H9 (cell line): ENCODE measurements around the gene ARAP2. TPM values are rescaled to one million over a fixed set of nuclear protein-coding genes. Genes with fewer than 3 reads are reported as not detected.

Experiments used
- DNase-seq: peaks from one replicate; pipeline ENCODE4 v3.0.0-alpha.2; 2017
- H2AFZ ChIP-seq: one replicate; pipeline ENCODE4 v1.6.1; 2013; ENCODE audit warnings: mild to moderate bottlenecking, low read length, control low read depth, moderate library complexity
- H2AK5ac ChIP-seq: 2 replicates; pipeline ENCODE4 v1.6.1; 2013; ENCODE audit warnings: low read length, control low read depth, mixed read lengths; ENCODE audit not compliant: insufficient read length
- H2BK120ac ChIP-seq: one replicate; pipeline ENCODE4 v1.6.1; 2013; ENCODE audit warnings: low read depth, mild to moderate bottlenecking, low read length, control low read depth, inconsistent platforms; ENCODE audit not compliant: poor library complexity, severe bottlenecking
- H2BK12ac ChIP-seq: 2 replicates; pipeline ENCODE4 v1.6.1; 2013; ENCODE audit warnings: low read length, control low read depth, mixed read lengths, low read depth; ENCODE audit not compliant: insufficient read length
- H2BK15ac ChIP-seq: 2 replicates; pipeline ENCODE4 v1.6.1; 2013; ENCODE audit warnings: low read depth, low read length, control low read depth
- H2BK20ac ChIP-seq: one replicate; pipeline ENCODE4 v1.6.1; 2013; ENCODE audit warnings: low read depth, mild to moderate bottlenecking, low read length, control low read depth, inconsistent platforms; ENCODE audit not compliant: poor library complexity, severe bottlenecking
- H2BK5ac ChIP-seq: 2 replicates; pipeline ENCODE4 v1.6.1; 2013; ENCODE audit warnings: low read length, control low read depth, mixed read lengths; ENCODE audit not compliant: insufficient read length
- H3K14ac ChIP-seq: 2 replicates; pipeline ENCODE4 v1.6.1; 2013; ENCODE audit warnings: low read length, control low read depth; ENCODE audit not compliant: insufficient read depth
- H3K18ac ChIP-seq: 2 replicates; pipeline ENCODE4 v1.6.1; 2013; ENCODE audit warnings: low read depth, mild to moderate bottlenecking, mixed read lengths, low read length, control low read depth; ENCODE audit not compliant: insufficient read length
- H3K23ac ChIP-seq: 2 replicates; pipeline ENCODE4 v1.6.1; 2013; ENCODE audit warnings: low read length, control low read depth, mixed read lengths, low read depth; ENCODE audit not compliant: insufficient read length
- H3K23me2 ChIP-seq: 2 replicates; pipeline ENCODE4 v1.6.1; 2013; ENCODE audit warnings: low read depth, mild to moderate bottlenecking, mixed read lengths, low read length, control low read depth; ENCODE audit not compliant: insufficient read length, poor library complexity, severe bottlenecking
- H3K27ac ChIP-seq: 2 replicates; pipeline ENCODE4 v1.5.1; 2013; ENCODE audit warnings: low read length, control low read depth, mixed read lengths, low read depth; ENCODE audit not compliant: insufficient read length
- H3K27me3 ChIP-seq: 2 replicates; pipeline ENCODE4 v1.6.1; 2013; ENCODE audit warnings: low read length, control low read depth, inconsistent platforms; ENCODE audit not compliant: insufficient read depth
- H3K4ac ChIP-seq: 2 replicates; pipeline ENCODE4 v1.6.1; 2013; ENCODE audit warnings: low read depth, mild to moderate bottlenecking, control low read depth, inconsistent platforms, low read length, moderate library complexity
- H3K4me1 ChIP-seq: 2 replicates; pipeline ENCODE4 v1.6.1; 2013; ENCODE audit warnings: low read length, control low read depth, inconsistent platforms; ENCODE audit not compliant: insufficient read depth
- H3K4me2 ChIP-seq: 2 replicates; pipeline ENCODE4 v1.6.1; 2013; ENCODE audit warnings: low read length, control low read depth, mixed read lengths; ENCODE audit not compliant: insufficient read length, insufficient read depth
- H3K56ac ChIP-seq: 2 replicates; pipeline ENCODE4 v1.6.1; 2013; ENCODE audit warnings: low read depth, mild to moderate bottlenecking, mixed read lengths, low read length, control low read depth; ENCODE audit not compliant: insufficient read length
- H3K79me1 ChIP-seq: 2 replicates; pipeline ENCODE4 v1.6.1; 2013; ENCODE audit warnings: low read depth, mild to moderate bottlenecking, moderate library complexity, low read length, control low read depth, inconsistent platforms; ENCODE audit not compliant: insufficient read depth, poor library complexity, severe bottlenecking
- H3K79me2 ChIP-seq: 2 replicates; pipeline ENCODE4 v1.6.1; 2013; ENCODE audit warnings: low read length, control low read depth, inconsistent platforms; ENCODE audit not compliant: insufficient read depth
- H3K9ac ChIP-seq: 2 replicates; pipeline ENCODE4 v1.6.1; 2013; ENCODE audit warnings: low read length, control low read depth, mixed read lengths; ENCODE audit not compliant: insufficient read length; ENCODE audit errors: extremely low read depth
- H3K9me3 ChIP-seq: one replicate; pipeline ENCODE4 v1.6.1; 2013; ENCODE audit warnings: low read depth, low read length, inconsistent platforms; ENCODE audit not compliant: control insufficient read depth
- H3T11ph ChIP-seq: one replicate; pipeline ENCODE4 v1.6.1; 2013; ENCODE audit warnings: mild to moderate bottlenecking, low read length, control low read depth, inconsistent platforms
- H4K20me1 ChIP-seq: one replicate; pipeline ENCODE4 v1.6.1; 2013; ENCODE audit not compliant: control insufficient read depth, insufficient read length, insufficient read depth
- H4K5ac ChIP-seq: 2 replicates; pipeline ENCODE4 v1.6.1; 2013; ENCODE audit warnings: low read depth, mild to moderate bottlenecking, mixed read lengths, low read length, control low read depth; ENCODE audit not compliant: insufficient read length
- H4K8ac ChIP-seq: replicated peaks from 2 replicates; pipeline ENCODE4 v1.6.1; 2013; ENCODE audit warnings: low read length, control low read depth, mixed read lengths, low read depth; ENCODE audit not compliant: insufficient read length
- H4K91ac ChIP-seq: 2 replicates; pipeline ENCODE4 v1.6.1; 2013; ENCODE audit warnings: low read depth, mild to moderate bottlenecking, moderate library complexity, mixed read lengths, low read length, control low read depth; ENCODE audit not compliant: insufficient read length
- H3K27ac Mint-ChIP-seq, 3 experiments: 2 replicates in 2 of 3; 3 replicates in 1 of 3; pipeline ENCODE4 v1.8.0; 2020 to 2021; ENCODE audit warnings: mixed read lengths in 3 of 3, mild to moderate bottlenecking in 1 of 3, moderate library complexity in 1 of 3
- H3K27me3 Mint-ChIP-seq: 2 replicates; pipeline ENCODE4 v1.8.0; 2021; ENCODE audit warnings: low read depth, mild to moderate bottlenecking, moderate library complexity, mixed read lengths
- H3K36me3 Mint-ChIP-seq, 3 experiments: 2 replicates in 2 of 3; 3 replicates in 1 of 3; pipeline ENCODE4 v1.8.0; 2020 to 2021; ENCODE audit warnings: low read depth in 3 of 3, mixed read lengths in 3 of 3; ENCODE audit not compliant: insufficient read depth in 1 of 3
- H3K4me1 Mint-ChIP-seq, 2 experiments: 2 replicates each; pipeline ENCODE4 v1.8.0; 2020; ENCODE audit warnings: mixed read lengths in 2 of 2
- H3K4me3 Mint-ChIP-seq, 2 experiments: 2 replicates in 1 of 2; 3 replicates in 1 of 2; pipeline ENCODE4 v1.8.0; 2020 to 2021; ENCODE audit warnings: mild to moderate bottlenecking in 2 of 2, mixed read lengths in 2 of 2, moderate library complexity in 1 of 2
- H3K9me3 Mint-ChIP-seq, 2 experiments: 2 replicates in 1 of 2; 3 replicates in 1 of 2; pipeline ENCODE4 v1.8.0; 2020; ENCODE audit warnings: mild to moderate bottlenecking in 2 of 2, mixed read lengths in 2 of 2, moderate library complexity in 1 of 2
- WGBS: extraction: QIAGEN DNeasy Blood & Tissue Kit; methylation state at CpG from one replicate; pipeline ENCODE4 v1.1.7; 2013; ENCODE audit warnings: missing lambda C conversion rate, low lambda C conversion rate, mixed read lengths; ENCODE audit not compliant: insufficient read length; ENCODE audit errors: extremely low coverage; 5-methylcytosine and 5-hydroxymethylcytosine counted together
- total RNA-seq: library from RNA; stranded (reverse); gene quantifications from 2 replicates; pipeline ENCODE4 v1.2.1, GENCODE V29; 2021
- TF ChIP-seq, protein P1 (sequence below): fragments of 200-600 bp; sonication (generic); conservative IDR thresholded peaks from 3 replicates; pipeline ENCODE4 v1.8.0; 2021; ENCODE audit warnings: antibody characterized with exemption, mild to moderate bottlenecking

The ARAP2 gene
- total RNA-seq, 1 experiment from 2014 or later: 6.3 TPM

DNA sequence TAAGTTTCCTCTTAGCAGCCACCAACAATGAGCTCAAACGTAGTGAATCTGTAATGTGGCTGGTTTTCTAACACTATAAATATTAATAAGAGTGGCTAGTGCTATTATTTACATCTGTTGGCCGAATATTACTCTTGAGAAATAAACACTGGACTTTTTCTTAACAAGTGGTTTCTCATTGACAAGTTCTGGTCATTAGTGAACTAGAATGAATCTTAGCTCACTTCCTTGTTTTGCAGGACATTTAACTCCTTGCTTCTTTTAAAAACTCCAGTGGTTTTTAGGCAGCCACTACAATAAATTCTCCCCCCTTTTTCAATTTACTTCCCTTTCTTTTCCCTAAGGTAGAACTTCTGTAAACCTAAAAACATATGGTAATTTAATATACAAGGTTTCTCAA, 177.2 kb downstream of the ARAP2 start:
- H2AK5ac ChIP-seq: no peak overlapping the region
- no peaks in the 10 kb centered on the region for H3K27me3 ChIP-seq
- Mint-ChIP-seq H3K36me3 (no peaks in the 10 kb centered on the region; a peak in 1 of 7 replicates), H3K27me3 (no peaks in the 10 kb centered on the region), H3K4me1 (peaks cover 0 to 7% of the 10 kb centered on the region in 2 experiments; a peak in 3 of 4 replicates), H3K27ac (no peak overlapping the region), H3K9me3 (no peaks in the 10 kb centered on the region), H3K4me3 (no peak overlapping the region)
- H3K4me2 ChIP-seq: no peak overlapping the region
- no peak overlapping the region for H3K27ac ChIP-seq
- no peak overlapping the region for H3T11ph ChIP-seq
- no peaks in the 10 kb centered on the region; the same call in 1 of the 2 replicates for H3K79me2 ChIP-seq
- H3K23me2 ChIP-seq: no peaks in the 10 kb centered on the region
- no peak overlapping the region for H3K23ac ChIP-seq
- no peak overlapping the region for H2BK20ac ChIP-seq
- no peak overlapping the region for H2BK15ac ChIP-seq
- no peak overlapping the region for H4K8ac ChIP-seq
- DNase-seq: no peak
- WGBS: no CpG with 5 or more reads among the region's 2 CpGs
- no peak overlapping the region for H3K14ac ChIP-seq
- H2BK12ac ChIP-seq: no peak overlapping the region
- H3K4me1 ChIP-seq: no peaks in the 10 kb centered on the region; the same call in 1 of the 2 replicates
- H2BK5ac ChIP-seq: no peak overlapping the region
- no peaks in the 10 kb centered on the region for H3K79me1 ChIP-seq
- no peak overlapping the region for H2AFZ ChIP-seq
- no peak overlapping the region for H3K18ac ChIP-seq
- TF ChIP-seq, protein P1, sequence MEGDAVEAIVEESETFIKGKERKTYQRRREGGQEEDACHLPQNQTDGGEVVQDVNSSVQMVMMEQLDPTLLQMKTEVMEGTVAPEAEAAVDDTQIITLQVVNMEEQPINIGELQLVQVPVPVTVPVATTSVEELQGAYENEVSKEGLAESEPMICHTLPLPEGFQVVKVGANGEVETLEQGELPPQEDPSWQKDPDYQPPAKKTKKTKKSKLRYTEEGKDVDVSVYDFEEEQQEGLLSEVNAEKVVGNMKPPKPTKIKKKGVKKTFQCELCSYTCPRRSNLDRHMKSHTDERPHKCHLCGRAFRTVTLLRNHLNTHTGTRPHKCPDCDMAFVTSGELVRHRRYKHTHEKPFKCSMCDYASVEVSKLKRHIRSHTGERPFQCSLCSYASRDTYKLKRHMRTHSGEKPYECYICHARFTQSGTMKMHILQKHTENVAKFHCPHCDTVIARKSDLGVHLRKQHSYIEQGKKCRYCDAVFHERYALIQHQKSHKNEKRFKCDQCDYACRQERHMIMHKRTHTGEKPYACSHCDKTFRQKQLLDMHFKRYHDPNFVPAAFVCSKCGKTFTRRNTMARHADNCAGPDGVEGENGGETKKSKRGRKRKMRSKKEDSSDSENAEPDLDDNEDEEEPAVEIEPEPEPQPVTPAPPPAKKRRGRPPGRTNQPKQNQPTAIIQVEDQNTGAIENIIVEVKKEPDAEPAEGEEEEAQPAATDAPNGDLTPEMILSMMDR: no peak
- H2BK120ac ChIP-seq: no peak overlapping the region
- no peaks in the 10 kb centered on the region for H4K20me1 ChIP-seq
- no peak overlapping the region for H4K5ac ChIP-seq
- H3K4ac ChIP-seq: no peak overlapping the region
- no peaks in the 10 kb centered on the region for H3K9me3 ChIP-seq
- H4K91ac ChIP-seq: no peak overlapping the region
- no peak overlapping the region for H3K9ac ChIP-seq
- H3K56ac ChIP-seq: no peak overlapping the region
